Osteoblast (primary cell): Measurements from ENCODE around the gene TSLP. TPM values are rescaled to one million over a fixed set of nuclear protein-coding genes. Genes with fewer than 3 reads are reported as not detected.
A peak's percentile ranks its signal among the peaks of the same experiment; 100 is the strongest.

Experiments used
- DNase-seq: peaks from one replicate; pipeline ENCODE4 v3.0.0; 2011; ENCODE audit warnings: low spot score, mixed read lengths; ENCODE audit not compliant: insufficient read length; ENCODE audit errors: missing footprints
- H2AFZ ChIP-seq: 2 replicates; pipeline ENCODE4 v1.6.0; 2011; ENCODE audit warnings: mild to moderate bottlenecking, low read length
- H3K27ac ChIP-seq: 2 replicates; pipeline ENCODE4 v1.5.1; 2011; ENCODE audit warnings: mild to moderate bottlenecking, low read depth, low read length, moderate library complexity
- H3K27me3 ChIP-seq: 2 replicates; pipeline ENCODE4 v1.6.0; 2012; ENCODE audit warnings: mild to moderate bottlenecking, control low read depth, inconsistent platforms, low read length, moderate library complexity; ENCODE audit not compliant: insufficient read depth
- H3K36me3 ChIP-seq: 2 replicates; pipeline ENCODE4 v1.5.1; 2011; ENCODE audit warnings: mild to moderate bottlenecking, low read length, control low read depth, moderate library complexity; ENCODE audit not compliant: insufficient read depth
- H3K4me1 ChIP-seq: 2 replicates; pipeline ENCODE4 v1.5.1; 2011; ENCODE audit warnings: mild to moderate bottlenecking, low read length, control low read depth, moderate library complexity; ENCODE audit not compliant: insufficient read depth
- H3K4me2 ChIP-seq: 2 replicates; pipeline ENCODE4 v1.6.0; 2011; ENCODE audit warnings: mild to moderate bottlenecking, low read length; ENCODE audit not compliant: insufficient read depth
- H3K4me3 ChIP-seq: fragments of 200-600 bp; sonication (generic); 3 replicates; pipeline ENCODE4 v1.5.1; 2012; ENCODE audit warnings: mild to moderate bottlenecking, low read length, inconsistent platforms; ENCODE audit not compliant: insufficient read depth
- H3K79me2 ChIP-seq: 2 replicates; pipeline ENCODE4 v1.6.0; 2012; ENCODE audit warnings: mild to moderate bottlenecking, low read length, control low read depth, inconsistent platforms; ENCODE audit not compliant: insufficient read depth
- H3K9me3 ChIP-seq: 2 replicates; pipeline ENCODE4 v1.5.1; 2011; ENCODE audit warnings: low read depth, low read length, control low read depth
- H4K20me1 ChIP-seq: 2 replicates; pipeline ENCODE4 v1.6.0; 2012; ENCODE audit warnings: mild to moderate bottlenecking, low read length, control low read depth; ENCODE audit not compliant: insufficient read depth
- total RNA-seq: library from RNA; depleted of rRNA; stranded (reverse); fragments of >200 nt; gene quantifications from 2 replicates; pipeline ENCODE4 v1.2.3, GENCODE V29; 2012
- TF ChIP-seq, protein P1 (sequence below): IDR thresholded peaks from 2 replicates; pipeline ENCODE4 v1.5.1; 2011; ENCODE audit warnings: mild to moderate bottlenecking, low read depth, low read length, moderate library complexity; ENCODE audit errors: extremely low read depth

The TSLP gene
- total RNA-seq, 1 donor: 1.1 TPM

DNA sequence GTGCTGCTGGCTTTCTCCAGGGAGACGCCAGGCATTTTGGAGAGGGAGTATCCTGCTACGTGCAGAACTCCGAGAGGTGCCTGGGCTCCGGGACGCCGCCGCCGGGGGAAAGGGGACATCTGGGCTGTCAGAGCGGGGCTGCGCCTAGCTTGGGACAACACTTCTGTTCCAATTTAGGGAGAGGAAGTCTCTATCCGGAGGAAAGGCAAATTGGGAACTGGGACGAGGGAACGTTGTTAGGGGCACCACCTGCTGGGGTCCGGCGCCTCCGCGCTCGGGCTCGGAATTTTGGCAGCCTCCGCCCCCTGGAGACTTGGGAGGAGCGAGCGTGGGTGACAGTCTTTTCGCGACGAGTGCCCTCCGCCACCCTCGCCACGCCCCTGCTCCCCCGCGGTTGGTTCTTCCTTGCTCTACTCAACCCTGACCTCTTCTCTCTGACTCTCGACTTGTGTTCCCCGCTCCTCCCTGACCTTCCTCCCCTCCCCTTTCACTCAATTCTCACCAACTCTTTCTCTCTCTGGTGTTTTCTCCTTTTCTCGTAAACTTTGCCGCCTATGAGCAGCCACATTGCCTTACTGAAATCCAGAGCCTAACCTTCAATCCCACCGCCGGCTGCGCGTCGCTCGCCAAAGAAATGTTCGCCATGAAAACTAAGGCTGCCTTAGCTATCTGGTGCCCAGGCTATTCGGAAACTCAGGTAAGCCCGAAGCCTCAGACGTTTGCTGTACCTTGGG lies 1.6 kb downstream of the TSLP start:
- Histone ChIP-seq H3K4me1 (peaks cover 26% of the 10 kb centered on the region), H3K27ac (no peak overlapping the region), H3K4me3 (peak overlapping the region; percentile 74), H3K4me2 (peak overlapping the region; percentile 88), H3K9me3 (no peaks in the 10 kb centered on the region), H4K20me1 (no peaks in the 10 kb centered on the region), H3K36me3 (no peaks in the 10 kb centered on the region), H2AFZ (peak overlapping the region; percentile 85), H3K27me3 (peaks cover 36% of the 10 kb centered on the region), H3K79me2 (no peaks in the 10 kb centered on the region)
- TF ChIP-seq, protein P1, sequence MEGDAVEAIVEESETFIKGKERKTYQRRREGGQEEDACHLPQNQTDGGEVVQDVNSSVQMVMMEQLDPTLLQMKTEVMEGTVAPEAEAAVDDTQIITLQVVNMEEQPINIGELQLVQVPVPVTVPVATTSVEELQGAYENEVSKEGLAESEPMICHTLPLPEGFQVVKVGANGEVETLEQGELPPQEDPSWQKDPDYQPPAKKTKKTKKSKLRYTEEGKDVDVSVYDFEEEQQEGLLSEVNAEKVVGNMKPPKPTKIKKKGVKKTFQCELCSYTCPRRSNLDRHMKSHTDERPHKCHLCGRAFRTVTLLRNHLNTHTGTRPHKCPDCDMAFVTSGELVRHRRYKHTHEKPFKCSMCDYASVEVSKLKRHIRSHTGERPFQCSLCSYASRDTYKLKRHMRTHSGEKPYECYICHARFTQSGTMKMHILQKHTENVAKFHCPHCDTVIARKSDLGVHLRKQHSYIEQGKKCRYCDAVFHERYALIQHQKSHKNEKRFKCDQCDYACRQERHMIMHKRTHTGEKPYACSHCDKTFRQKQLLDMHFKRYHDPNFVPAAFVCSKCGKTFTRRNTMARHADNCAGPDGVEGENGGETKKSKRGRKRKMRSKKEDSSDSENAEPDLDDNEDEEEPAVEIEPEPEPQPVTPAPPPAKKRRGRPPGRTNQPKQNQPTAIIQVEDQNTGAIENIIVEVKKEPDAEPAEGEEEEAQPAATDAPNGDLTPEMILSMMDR: no peak
- DNase-seq: peak; percentile 79

DNA sequence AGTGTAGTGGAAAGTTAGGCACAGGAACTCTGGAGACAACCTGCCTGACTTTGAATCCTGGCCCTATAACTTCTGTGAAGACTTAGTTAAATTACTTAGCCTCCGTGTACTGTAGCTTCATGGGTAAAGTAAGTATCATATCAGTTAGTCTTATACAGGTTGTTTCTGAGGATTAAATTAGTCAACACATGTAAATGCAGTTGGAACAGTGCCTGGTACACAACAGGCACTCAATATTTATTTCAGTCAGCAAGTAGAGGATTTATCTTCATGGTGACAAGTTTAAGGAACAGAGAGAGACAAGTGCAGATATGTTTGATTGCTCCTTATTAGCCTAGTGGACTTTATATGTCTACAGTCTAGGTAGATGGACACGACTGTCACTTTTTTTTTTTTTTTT lies 2.7 kb downstream of the TSLP start:
- Histone ChIP-seq H2AFZ (no peak overlapping the region), H4K20me1 (no peaks in the 10 kb centered on the region), H3K27ac (no peak overlapping the region), H3K4me3 (peak overlapping the region; percentile 74), H3K4me1 (peaks cover 26% of the 10 kb centered on the region), H3K27me3 (peaks cover 26% of the 10 kb centered on the region), H3K36me3 (no peaks in the 10 kb centered on the region), H3K79me2 (no peaks in the 10 kb centered on the region), H3K4me2 (peak overlapping the region; percentile 88), H3K9me3 (no peaks in the 10 kb centered on the region)
- peak; percentile 60 for DNase-seq
- TF ChIP-seq, protein P1: no peak

DNA sequence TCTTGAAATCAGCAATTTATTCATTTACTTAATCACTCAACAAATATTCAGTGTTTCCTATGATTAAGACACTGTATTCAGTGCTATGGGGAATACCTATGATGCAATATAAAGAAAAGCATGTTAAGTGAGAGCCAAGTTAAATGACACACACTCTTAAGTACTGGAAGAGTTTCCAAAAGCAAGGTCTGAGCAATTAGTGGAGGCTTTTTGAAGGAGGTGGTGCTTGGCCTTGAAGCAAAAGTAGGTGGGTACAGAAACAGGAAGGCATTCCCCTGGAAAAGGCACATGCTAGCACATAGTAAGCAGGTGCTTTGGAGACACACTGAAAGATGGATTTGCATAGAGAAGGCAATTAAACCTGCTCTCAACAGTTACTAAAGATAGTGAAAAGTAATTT lies 4.0 kb downstream of the TSLP start:
- H3K4me1 ChIP-seq: peaks cover 21% of the 10 kb centered on the region
- H3K4me3 ChIP-seq: no peak overlapping the region
- no peaks in the 10 kb centered on the region for H4K20me1 ChIP-seq
- H3K27me3 ChIP-seq: peaks cover 21% of the 10 kb centered on the region
- H3K4me2 ChIP-seq: peak overlapping the region; percentile 23
- DNase-seq: peak; percentile 85
- H3K27ac ChIP-seq: no peak overlapping the region
- TF ChIP-seq, protein P1: no peak
- no peaks in the 10 kb centered on the region for H3K79me2 ChIP-seq
- H2AFZ ChIP-seq: no peak overlapping the region
- H3K9me3 ChIP-seq: no peaks in the 10 kb centered on the region
- no peaks in the 10 kb centered on the region for H3K36me3 ChIP-seq

DNA sequence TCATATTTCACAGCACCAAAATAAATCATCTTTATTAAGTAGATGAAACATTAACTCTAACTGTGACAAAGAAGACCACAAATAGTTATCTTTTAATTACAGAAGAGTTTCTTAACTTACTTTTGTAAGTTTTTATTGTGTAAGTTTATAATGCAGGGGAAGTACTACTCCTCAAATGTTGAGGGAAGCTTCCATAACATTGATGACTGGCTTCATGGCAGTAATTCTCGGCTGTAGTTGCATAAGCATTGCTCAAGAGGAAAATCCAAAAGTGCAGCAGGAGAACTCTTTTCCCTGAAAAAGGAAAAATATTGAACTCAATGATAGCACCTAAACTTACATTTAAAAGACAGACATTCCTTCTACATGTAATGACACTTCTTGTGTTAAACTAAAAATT lies 4.6 kb downstream of the TSLP start:
- no peak overlapping the region for H3K4me2 ChIP-seq
- TF ChIP-seq, protein P1: no peak
- H3K9me3 ChIP-seq: no peaks in the 10 kb centered on the region

More for the DNA sequence above, 4.6 kb downstream of the TSLP start:
- Histone ChIP-seq H3K27me3 (peaks cover 18% of the 10 kb centered on the region), H2AFZ (no peak overlapping the region), H4K20me1 (no peaks in the 10 kb centered on the region), H3K36me3 (no peaks in the 10 kb centered on the region), H3K4me3 (no peak overlapping the region), H3K79me2 (no peaks in the 10 kb centered on the region), H3K4me1 (peaks cover 21% of the 10 kb centered on the region), H3K27ac (no peak overlapping the region)
- no peak for DNase-seq
